Naive thymus-derived CD8-positive, alpha-beta T cell (primary cell): ENCODE measurements around the gene METTL16. TPM values are rescaled to one million over a fixed set of nuclear protein-coding genes. Genes with fewer than 3 reads are reported as not detected.

Source experiments
- ATAC-seq, 2 donors: fragments of 150-1000 bp; cut with Tn5 transposase in 1 of 2; sonication (Bioruptor Pico), chemical (Tn5 transposase) in 1 of 2; 1 replicate in 1 of 2; 2 replicates in 1 of 2; pipeline ENCODE4 v1.10.0; 2021; ENCODE audit warnings: mild to moderate bottlenecking in 2 of 2, moderate library complexity in 2 of 2
- POLR2A ChIA-PET: fragments of 350-600 bp; sonication (Branson Sonifier 250); formaldehyde crosslinking; loops from one replicate; lab custom pipeline; 2021; ENCODE audit warnings: antibody characterized with exemption; lab: Charles Lee
- DNase-seq, 10 donors: peaks; one replicate each; pipeline versions ENCODE4 v3.0.0 to v3.0.0-alpha.2; 2020 to 2022
- H3K27ac Mint-ChIP-seq, 10 donors: one replicate each; pipeline ENCODE4 v1.8.0; 2020 to 2022; ENCODE audit warnings: mild to moderate bottlenecking in 10 of 10, mixed read lengths in 10 of 10, moderate library complexity in 4 of 10, inconsistent platforms in 1 of 10
- H3K27me3 Mint-ChIP-seq, 5 donors: one replicate each; pipeline ENCODE4 v1.8.0; 2021 to 2022; ENCODE audit warnings: mixed read lengths in 5 of 5
- H3K36me3 Mint-ChIP-seq, 3 donors: one replicate each; pipeline ENCODE4 v1.8.0; 2020 to 2022; ENCODE audit warnings: mixed read lengths in 3 of 3, mild to moderate bottlenecking in 2 of 3, inconsistent platforms in 1 of 3
- H3K4me1 Mint-ChIP-seq, 4 donors: one replicate each; pipeline ENCODE4 v1.8.0; 2021 to 2022; ENCODE audit warnings: mixed read lengths in 4 of 4
- H3K4me3 Mint-ChIP-seq, 10 donors: one replicate each; pipeline ENCODE4 v1.8.0; 2020 to 2022; ENCODE audit warnings: mild to moderate bottlenecking in 10 of 10, mixed read lengths in 10 of 10, moderate library complexity in 6 of 10, inconsistent platforms in 1 of 10
- H3K9me3 Mint-ChIP-seq, 9 donors: one replicate each; pipeline ENCODE4 v1.8.0; 2020 to 2022; ENCODE audit warnings: mixed read lengths in 9 of 9, mild to moderate bottlenecking in 3 of 9, inconsistent platforms in 1 of 9, moderate library complexity in 1 of 9
- polyA plus RNA-seq, 3 donors: library from polyadenylated mRNA; unstranded; fragments of 300-500 nt; fragmentation: Illumina TruSeq; gene quantifications; one replicate each; pipeline ENCODE4 v1.2.3, GENCODE V29; 2021
- total RNA-seq, 8 experiments: library from RNA in 2 of 8; stranded (reverse) in 2 of 8; gene quantifications; one replicate each; pipeline ENCODE4 v1.2.3 and lab custom pipeline; 2021 to 2026

METTL16 gene
- total and polyA plus RNA-seq, 5 experiments from 2014 or later = 18.7 to 67.2 (median 35.1) TPM

DNA sequence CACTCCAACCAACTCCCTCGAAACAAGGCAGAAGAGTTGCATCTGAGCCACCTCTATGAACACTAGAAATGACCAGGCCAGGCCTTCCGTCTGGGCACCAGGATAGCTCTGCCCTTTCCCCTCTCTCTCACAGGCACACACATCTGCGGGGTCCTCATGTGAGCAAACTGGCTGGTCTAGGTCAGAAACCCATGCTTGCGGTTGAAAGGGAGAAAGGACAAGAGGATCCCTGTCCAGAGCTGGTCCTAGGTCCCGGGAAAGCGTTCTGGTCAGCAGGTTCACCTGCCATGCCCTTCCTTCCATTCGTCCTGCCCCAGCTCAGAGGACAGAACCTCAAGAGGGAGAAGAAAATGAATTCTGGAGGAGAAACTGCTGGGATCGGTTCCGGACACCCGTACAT lies 113.5 kb downstream of the METTL16 start:
- H3K27me3 Mint-ChIP-seq = no peaks in the 10 kb centered on the region
- H3K4me1 Mint-ChIP-seq = peaks cover 31 to 57% (median 52%) of the 10 kb centered on the region in 4 donors
- H3K9me3 Mint-ChIP-seq = peaks cover 0 to 3% (median 0%) of the 10 kb centered on the region in 9 donors
- DNase-seq (peak in 1 of 10 donors; percentile 13), ATAC-seq (no peak)
- H3K4me3 Mint-ChIP-seq = peak overlapping the region; percentile 28 to 100 (median 80)
- POLR2A ChIA-PET = interaction anchor here (1.2 to 5.1 kb wide), 3 partner anchors 16 to 61 kb away, joined by 3 to 38 read pairs (median 8); partner anchors contain the start of genes SGSM2 and TSR1
- H3K27ac Mint-ChIP-seq = peak overlapping the region; percentile 8 to 100 (median 79)
- no peaks in the 10 kb centered on the region for H3K36me3 Mint-ChIP-seq

DNA sequence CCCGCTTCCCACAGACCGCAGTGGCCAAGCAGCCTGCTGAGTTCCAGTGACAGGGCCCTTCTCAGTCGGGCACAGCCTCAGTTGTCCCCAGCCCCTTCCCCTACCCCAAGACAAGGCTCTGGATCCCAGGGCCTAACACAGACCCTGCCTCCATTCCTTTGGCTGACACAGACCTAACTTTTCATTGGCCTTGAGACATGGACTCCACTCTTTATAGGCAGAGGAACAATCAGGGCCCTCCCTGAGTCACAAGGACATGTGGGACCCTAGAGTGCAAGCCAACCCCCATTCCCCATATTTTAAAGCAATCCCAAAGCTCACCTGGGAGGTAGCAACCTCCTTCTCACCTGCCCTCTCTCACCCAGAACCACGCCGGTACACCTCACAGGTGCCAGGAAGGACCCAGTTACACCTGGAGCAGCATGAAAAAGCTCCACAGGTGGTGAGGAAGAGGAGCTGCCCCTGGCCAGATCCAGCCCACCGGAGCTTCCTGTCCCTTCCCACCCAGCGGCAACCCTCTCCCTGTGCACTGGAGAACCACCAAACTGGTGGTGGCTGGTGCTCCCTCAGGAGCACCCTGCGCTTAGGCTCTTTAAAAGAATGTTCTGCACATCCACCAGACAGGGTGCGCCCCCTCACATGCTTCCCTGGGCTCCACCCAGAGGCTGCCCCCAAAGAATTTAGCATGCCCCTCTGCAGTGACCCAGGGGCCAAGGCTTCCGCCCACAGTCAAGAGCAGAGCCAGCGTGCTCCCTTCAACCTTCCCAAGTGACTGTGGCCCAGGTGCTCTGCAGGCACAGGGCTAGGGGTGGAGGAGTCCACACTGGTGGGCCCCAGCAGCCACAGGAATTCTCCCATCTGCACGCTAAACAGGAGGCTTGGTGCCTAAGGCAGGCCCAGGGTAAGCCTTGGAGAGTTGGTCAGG lies 114.2 kb downstream of the METTL16 start:
- Mint-ChIP-seq H3K9me3 (peaks cover 0 to 3% (median 0%) of the 10 kb centered on the region in 9 donors), H3K4me1 (peaks cover 28 to 51% (median 47%) of the 10 kb centered on the region in 4 donors), H3K27me3 (no peaks in the 10 kb centered on the region), H3K36me3 (no peaks in the 10 kb centered on the region), H3K27ac (peak overlapping the region; percentile 53 to 100 (median 79)), H3K4me3 (peak overlapping the region; percentile 29 to 100 (median 80))
- POLR2A ChIA-PET = interaction anchor here (1.2 to 5.1 kb wide), 3 partner anchors 15 to 60 kb away, joined by 3 to 38 read pairs (median 8); partner anchors contain the start of genes SGSM2 and TSR1
- no peak for ATAC-seq
- DNase-seq = no peak

DNA sequence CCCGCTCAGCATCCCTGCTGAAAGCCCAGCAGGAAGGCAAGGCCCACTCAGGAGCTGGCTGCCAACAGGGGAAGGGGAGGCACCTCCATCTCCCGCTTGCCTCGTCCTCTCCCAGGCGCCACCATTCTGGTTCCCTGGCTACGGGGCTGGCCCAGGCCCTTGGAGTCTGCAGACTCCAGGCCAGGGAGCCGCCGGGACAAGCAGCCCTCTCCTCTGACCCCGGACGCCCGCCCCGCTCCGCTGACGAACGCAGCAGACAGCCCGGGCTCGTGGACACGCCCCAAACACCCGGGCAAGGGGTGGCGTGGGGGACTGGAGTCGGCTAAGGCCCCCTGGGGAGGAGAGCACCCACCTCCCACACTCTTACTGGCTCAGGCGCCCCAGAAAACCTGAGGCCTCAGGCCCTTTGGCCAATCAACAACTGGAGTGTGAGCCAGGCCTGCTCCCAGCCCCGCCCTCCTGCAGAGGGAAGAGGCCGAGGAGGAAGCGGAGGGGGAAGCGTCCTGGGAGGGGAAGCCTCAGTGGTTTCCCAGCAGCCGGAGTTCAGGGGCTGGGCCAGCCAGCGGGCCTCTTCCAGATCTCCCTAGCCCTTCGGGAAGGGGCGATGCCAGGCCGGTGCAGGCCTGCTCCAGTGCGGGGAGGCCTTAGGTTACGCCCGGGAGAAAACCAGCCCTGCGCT lies 115.0 kb downstream of the METTL16 start:
- peaks cover 0 to 3% (median 0%) of the 10 kb centered on the region in 9 donors for H3K9me3 Mint-ChIP-seq
- no peaks in the 10 kb centered on the region for H3K27me3 Mint-ChIP-seq
- H3K4me1 Mint-ChIP-seq = peaks cover 32 to 54% (median 51%) of the 10 kb centered on the region in 4 donors
- no peak for ATAC-seq
- peak overlapping the region in 9 of 10 donors; percentile 38 to 100 (median 78) for H3K4me3 Mint-ChIP-seq
- peak in 7 of 10 donors; percentile 21 to 64 (median 40) for DNase-seq
- no peaks in the 10 kb centered on the region for H3K36me3 Mint-ChIP-seq
- POLR2A ChIA-PET = no interaction called here
- H3K27ac Mint-ChIP-seq = peak overlapping the region in 6 of 10 donors; percentile 53 to 100 (median 82)

DNA sequence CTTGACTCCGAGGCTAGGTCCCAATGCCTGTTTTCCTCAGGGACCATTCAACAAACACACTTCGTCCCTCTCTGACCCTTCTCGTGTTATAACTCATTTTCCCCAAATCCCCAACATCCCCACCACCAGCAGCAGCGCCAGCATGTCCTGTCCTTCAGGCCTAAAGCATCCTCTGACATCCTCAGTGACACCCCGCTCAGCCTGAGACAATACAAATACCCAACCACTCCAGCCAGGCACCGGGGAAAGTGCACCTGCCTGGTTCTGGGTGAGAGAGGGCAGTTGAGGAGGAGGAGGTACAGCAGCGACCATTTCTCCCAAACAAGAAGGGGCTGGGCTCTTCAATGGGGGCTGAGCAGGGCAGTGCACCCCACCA lies 115.5 kb downstream of the METTL16 start:
- no peaks in the 10 kb centered on the region for H3K36me3 Mint-ChIP-seq
- H3K4me1 Mint-ChIP-seq = peaks cover 36 to 57% (median 56%) of the 10 kb centered on the region in 4 donors
- H3K9me3 Mint-ChIP-seq = peaks cover 0 to 3% (median 0%) of the 10 kb centered on the region in 9 donors
- no peak for DNase-seq
- peak overlapping the region; percentile 38 to 99 (median 73) for H3K4me3 Mint-ChIP-seq
- no peaks in the 10 kb centered on the region for H3K27me3 Mint-ChIP-seq
- no peak for ATAC-seq
- H3K27ac Mint-ChIP-seq = peak overlapping the region in 9 of 10 donors; percentile 57 to 84 (median 67)
- POLR2A ChIA-PET = interaction anchor here (0.9 kb wide), 1 partner anchor 14 kb away, joined by 3 read pairs; no protein-coding TSS in a partner anchor

DNA sequence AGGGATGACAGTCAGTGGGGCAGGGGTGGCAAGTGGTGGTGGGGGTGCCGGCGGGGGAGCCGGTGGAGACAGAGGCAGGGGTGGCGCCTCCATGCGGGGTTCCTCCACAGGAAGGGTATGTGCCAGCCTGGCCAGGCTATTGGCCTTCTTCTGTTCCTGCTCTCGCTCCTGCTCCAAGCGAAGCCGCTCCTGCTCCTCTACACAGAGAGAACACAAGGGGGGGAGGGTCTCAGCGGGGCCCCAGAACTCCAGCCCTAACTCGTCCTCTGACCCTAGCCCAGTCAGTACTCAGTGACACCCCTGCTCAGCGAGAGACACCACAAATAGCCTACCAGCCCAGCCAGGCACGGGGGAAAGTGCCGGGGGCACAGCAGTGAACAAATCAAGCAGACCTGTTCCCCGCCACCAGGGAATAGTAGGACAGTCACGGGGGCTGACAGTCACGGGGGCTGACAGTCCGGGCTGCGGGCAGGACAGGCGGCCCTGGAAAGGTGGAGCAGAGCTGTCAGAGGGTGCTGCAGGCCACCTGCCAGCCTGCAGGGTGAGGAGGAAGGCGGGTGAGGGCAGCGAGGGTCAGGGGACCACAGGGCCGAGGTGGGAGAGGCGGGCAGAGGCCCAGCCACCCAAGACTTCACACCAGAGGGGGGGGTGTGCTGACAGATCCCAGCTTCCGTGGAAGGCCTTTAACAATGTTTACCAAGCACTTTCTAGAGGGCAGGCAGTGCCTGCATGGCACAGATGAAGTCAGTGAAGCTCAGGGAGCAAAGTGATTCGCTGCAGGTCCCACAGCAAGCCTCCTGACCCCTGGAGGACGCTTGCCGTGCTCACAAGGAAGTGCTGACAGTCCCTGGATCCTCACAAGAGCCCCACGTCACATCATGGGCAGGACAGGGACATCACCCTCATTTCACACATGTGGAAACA lies 116.2 kb downstream of the METTL16 start:
- no peak for DNase-seq

GRCh38 chr17:2394775-2395201 lies 116.9 kb downstream of the METTL16 start:
- no peak for DNase-seq
- H3K9me3 Mint-ChIP-seq = peaks cover 0 to 3% (median 0%) of the 10 kb centered on the region in 9 donors
- no peaks in the 10 kb centered on the region for H3K27me3 Mint-ChIP-seq
- H3K36me3 Mint-ChIP-seq = no peaks in the 10 kb centered on the region
- POLR2A ChIA-PET = no interaction called here
- H3K27ac Mint-ChIP-seq = peak overlapping the region in 4 of 10 donors; percentile 71 to 93 (median 89)
- ATAC-seq = no peak
- peaks cover 34 to 71% (median 63%) of the 10 kb centered on the region in 4 donors for H3K4me1 Mint-ChIP-seq
- H3K4me3 Mint-ChIP-seq = peak overlapping the region in 7 of 10 donors; percentile 6 to 99 (median 83)

More for the DNA sequence above, 116.2 kb downstream of the METTL16 start:
- peaks cover 36 to 64% (median 59%) of the 10 kb centered on the region in 4 donors for H3K4me1 Mint-ChIP-seq
- no peak for ATAC-seq
- POLR2A ChIA-PET = interaction anchor here (0.9 kb wide), 1 partner anchor 15 kb away, joined by 3 read pairs; no protein-coding TSS in a partner anchor
- H3K9me3 Mint-ChIP-seq = peaks cover 0 to 3% (median 0%) of the 10 kb centered on the region in 9 donors
- H3K27me3 Mint-ChIP-seq = no peaks in the 10 kb centered on the region
- peak overlapping the region; percentile 23 to 99 (median 73) for H3K4me3 Mint-ChIP-seq
- no peaks in the 10 kb centered on the region for H3K36me3 Mint-ChIP-seq
- peak overlapping the region in 9 of 10 donors; percentile 57 to 90 (median 68) for H3K27ac Mint-ChIP-seq

GRCh38 chr17:2393954-2394749 lies 117.5 kb downstream of the METTL16 start:
- peak in 1 of 10 donors; percentile 16 for DNase-seq
- POLR2A ChIA-PET = interaction anchor here (0.7 to 4.5 kb wide), 6 partner anchors 7 to 117 kb away, joined by 3 to 66 read pairs (median 10); partner anchors contain the start of genes METTL16, MNT, SGSM2 and TSR1
- H3K36me3 Mint-ChIP-seq = peaks cover 0 to 2% (median 0%) of the 10 kb centered on the region in 3 donors
- H3K27me3 Mint-ChIP-seq = no peaks in the 10 kb centered on the region
- no peak for ATAC-seq
- H3K9me3 Mint-ChIP-seq = peaks cover 0 to 3% (median 0%) of the 10 kb centered on the region in 9 donors
- H3K4me3 Mint-ChIP-seq = peak overlapping the region; percentile 63 to 99 (median 82)
- peaks cover 32 to 72% (median 65%) of the 10 kb centered on the region in 4 donors for H3K4me1 Mint-ChIP-seq
- H3K27ac Mint-ChIP-seq = peak overlapping the region; percentile 66 to 94 (median 86)

GRCh38 chr17:2393174-2393953 lies 118.3 kb downstream of the METTL16 start:
- ATAC-seq (peak; percentile 50 to 63), DNase-seq (peak; percentile 87 to 97 (median 92))
- Mint-ChIP-seq H3K9me3 (peaks cover 0 to 3% (median 0%) of the 10 kb centered on the region in 9 donors), H3K27ac (peak overlapping the region; percentile 76 to 99 (median 97)), H3K27me3 (no peaks in the 10 kb centered on the region), H3K36me3 (peaks cover 0 to 10% (median 0%) of the 10 kb centered on the region in 3 donors), H3K4me3 (peak overlapping the region; percentile 83 to 99 (median 88)), H3K4me1 (peaks cover 33 to 72% (median 62%) of the 10 kb centered on the region in 4 donors)
- POLR2A ChIA-PET = interaction anchor here (0.6 to 4.5 kb wide), 13 partner anchors 8 to 1009 kb away, joined by 3 to 66 read pairs (median 3); partner anchors contain the start of genes METTL16, MNT, SGSM2 and TSR1

- Mint-ChIP-seq H3K9me3 (peaks cover 0 to 3% (median 0%) of the 10 kb centered on the region in 9 donors), H3K27ac (peak overlapping the region; percentile 91 to 99 (median 97)), H3K4me1 (peaks cover 33 to 69% (median 58%) of the 10 kb centered on the region in 4 donors), H3K27me3 (no peaks in the 10 kb centered on the region), H3K36me3 (peaks cover 0 to 17% (median 0%) of the 10 kb centered on the region in 3 donors), H3K4me3 (peak overlapping the region; percentile 87 to 99 (median 95))
- POLR2A ChIA-PET = interaction anchor here (0.6 to 4.5 kb wide), 15 partner anchors 8 to 1008 kb away, joined by 3 to 66 read pairs (median 3); partner anchors contain the start of genes METTL16, MNT, SGSM2 and TSR1
- ATAC-seq (peak; percentile 67 to 68), DNase-seq (peak; percentile 95 to 100 (median 98))
Observed at GRCh38 chr17:2392252-2393173, 119.2 kb downstream of the METTL16 start.
